NOMO-1 (cell line): ENCODE measurements around the gene CCDC183.
A peak's percentile ranks its signal among the peaks of the same experiment; 100 is the strongest.
"Not testable (repeated sequence)": the region's sequence is repeated elsewhere in the genome, so short reads cannot be mapped to it uniquely, and the experiment has no call there.

Experiments
- DNase-seq, 2 experiments: peaks; one replicate each; lab custom pipeline; 2025; ENCODE audit not compliant: unreplicated experiment in 2 of 2; lab: John Stamatoyannopoulos, UW

CCDC183 gene

DNA sequence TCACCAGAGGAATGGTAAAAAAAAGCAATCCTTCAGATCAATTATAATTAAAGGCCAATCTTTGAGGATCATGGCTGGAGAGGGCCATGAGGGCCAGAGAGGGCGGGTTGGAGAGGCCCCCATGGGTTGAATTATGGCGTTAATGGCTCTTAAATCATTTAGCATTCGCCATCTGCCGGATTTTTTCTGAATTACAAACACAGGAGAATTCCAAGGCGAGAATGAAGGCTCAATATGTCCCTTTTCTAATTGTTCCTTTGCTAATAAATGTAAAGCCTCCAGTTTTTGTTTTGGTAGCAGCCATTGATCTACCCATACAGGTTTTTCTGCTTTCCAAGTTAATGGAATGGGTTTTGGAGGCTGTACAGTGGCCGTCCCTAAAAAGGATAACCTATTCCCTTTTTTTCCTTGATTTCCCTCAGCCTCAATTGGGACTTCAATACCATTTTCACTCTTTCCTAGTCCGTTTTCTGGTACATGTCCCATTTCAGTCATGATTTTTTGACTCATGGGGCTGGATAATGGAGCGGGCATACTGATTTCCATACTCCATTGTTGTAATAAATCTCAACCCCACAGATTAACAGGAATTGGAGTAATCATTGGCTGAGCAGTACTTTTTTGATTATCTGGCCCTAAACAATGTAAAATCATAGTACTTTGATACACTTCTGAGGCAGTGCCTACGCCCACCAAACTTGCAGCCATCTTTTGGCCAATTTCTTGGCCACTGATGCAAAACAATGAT lies 11.7 kb upstream of the CCDC183 start:
- DNase-seq = peak; percentile 40 to 55

DNA sequence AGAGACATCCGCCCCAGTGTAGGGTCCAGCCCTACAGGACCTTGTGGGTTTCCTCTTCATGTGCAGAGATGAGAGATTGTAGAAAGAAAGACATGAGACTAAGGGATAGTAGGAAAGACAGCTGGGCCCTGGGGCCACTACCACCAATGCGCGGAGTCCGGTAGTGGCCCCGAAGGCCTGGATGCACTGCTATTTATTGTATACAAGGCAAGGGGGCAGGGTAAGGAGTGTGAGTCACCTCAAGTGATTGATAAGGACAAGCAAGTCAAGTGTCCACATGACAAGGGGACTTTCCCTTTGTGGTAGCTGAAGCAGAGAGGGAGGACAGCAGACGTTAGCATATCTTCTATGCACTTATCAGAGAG lies 11.2 kb upstream of the CCDC183 start:
- DNase-seq = no peak

DNA sequence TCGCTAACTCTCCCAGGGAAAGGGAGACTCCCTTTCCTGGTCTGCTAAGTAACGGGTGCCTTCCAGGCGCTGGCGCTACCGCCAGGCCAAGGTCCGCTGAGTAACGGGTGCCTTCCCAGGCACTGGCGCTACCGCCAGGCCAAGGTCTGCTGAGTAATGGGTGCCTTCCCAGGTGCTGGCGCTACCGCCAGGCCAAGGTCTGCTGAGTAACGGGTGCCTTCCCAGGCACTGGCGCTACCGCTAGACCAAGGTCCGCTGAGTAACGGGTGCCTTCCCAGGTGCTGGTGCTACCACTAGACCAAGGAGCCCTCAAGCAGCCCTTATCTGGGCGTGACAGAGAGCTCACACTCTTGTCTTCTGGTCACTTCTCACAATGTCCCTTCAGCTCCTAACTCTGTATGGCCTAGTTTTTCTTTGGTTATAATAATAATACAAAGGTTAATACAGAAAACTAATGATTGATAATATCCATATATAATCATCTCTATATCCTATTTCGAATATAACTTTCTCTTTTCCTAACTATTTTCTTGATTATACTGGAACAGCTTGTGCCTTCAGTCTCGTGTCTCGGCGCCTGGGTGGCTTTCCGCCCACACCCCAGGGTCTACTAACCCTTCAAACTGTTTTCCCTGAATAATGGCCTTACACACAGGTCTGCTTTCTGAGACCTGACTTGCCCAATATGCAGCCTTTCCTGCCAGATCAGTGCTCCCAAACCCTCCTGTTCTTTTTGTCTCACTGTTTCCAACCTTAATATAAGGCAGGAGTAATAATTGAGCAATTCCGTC lies 10.4 kb upstream of the CCDC183 start:
- not testable (repeated sequence) for DNase-seq

DNA sequence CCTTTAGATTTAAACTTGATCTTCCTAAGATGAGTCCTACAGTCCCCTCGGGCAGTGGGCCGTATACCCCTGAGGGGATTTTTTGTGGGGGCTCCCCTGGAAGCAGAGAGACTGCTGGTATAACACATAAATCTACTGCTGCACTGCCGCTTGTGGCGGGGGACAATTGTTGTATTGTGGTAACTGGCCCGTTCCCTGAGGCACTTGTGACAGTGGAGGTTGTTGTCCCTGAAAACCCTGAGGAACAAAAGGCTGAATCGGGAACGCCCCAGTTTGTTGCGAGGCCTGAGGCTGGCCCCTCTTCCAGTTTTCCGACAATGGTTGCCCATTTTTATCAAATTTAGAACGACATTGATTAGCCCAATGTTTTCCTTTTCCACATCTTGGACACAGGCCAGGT lies 9.7 kb upstream of the CCDC183 start:
- DNase-seq = no peak

DNA sequence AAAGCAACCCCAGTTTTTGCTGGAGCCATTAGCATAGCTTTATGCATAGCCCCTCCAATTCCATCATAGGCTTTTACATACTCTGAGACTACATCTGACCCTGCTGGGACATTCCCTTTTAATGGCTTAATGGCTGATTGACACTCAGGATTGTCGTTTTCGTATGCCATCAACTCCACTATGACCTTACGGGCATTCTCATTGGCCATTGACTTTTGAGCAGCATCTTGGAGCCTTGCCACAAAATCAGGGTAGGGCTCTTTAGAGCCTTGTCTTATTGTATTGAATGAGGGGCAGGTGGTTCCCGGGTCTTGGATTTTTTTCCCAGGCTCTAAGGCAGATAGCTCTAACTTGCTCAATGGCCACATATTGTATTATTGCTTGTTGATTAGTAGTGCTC lies 9.2 kb upstream of the CCDC183 start:
- not testable (repeated sequence) for DNase-seq

DNA sequence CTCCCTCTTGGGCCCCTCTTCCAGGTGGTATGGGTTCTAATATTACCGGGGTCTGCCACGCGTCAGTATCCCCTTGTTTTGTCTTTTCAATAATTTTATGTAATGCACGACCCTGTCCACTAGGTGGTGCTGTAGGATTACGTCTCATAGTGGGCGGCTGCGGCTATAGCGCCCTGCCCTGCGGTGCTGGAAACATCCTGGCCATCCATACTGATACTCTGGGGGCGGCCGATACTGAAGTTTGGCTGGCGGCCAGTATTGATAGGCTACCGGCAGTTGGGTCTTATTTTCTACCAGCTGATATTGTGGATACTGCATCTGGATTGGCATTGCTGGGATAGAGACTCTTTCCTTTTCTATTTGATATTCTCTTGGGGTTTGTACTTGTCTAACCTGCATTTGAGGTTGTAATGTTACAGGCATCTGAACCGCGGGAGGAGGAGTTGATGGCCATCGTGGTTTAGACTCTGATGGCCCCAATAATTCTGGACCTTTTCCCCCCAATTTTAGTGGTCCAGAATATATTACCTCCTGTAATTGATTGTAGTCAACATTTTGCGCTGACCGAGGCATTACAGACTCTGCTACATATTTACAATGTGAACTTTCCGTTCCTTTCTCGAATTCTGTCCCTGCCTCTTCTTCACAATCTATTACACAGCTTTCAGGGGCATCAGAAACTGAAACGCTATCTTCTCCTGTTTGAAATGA lies 8.3 kb upstream of the CCDC183 start:
- DNase-seq = peak; percentile 76 to 78

DNA sequence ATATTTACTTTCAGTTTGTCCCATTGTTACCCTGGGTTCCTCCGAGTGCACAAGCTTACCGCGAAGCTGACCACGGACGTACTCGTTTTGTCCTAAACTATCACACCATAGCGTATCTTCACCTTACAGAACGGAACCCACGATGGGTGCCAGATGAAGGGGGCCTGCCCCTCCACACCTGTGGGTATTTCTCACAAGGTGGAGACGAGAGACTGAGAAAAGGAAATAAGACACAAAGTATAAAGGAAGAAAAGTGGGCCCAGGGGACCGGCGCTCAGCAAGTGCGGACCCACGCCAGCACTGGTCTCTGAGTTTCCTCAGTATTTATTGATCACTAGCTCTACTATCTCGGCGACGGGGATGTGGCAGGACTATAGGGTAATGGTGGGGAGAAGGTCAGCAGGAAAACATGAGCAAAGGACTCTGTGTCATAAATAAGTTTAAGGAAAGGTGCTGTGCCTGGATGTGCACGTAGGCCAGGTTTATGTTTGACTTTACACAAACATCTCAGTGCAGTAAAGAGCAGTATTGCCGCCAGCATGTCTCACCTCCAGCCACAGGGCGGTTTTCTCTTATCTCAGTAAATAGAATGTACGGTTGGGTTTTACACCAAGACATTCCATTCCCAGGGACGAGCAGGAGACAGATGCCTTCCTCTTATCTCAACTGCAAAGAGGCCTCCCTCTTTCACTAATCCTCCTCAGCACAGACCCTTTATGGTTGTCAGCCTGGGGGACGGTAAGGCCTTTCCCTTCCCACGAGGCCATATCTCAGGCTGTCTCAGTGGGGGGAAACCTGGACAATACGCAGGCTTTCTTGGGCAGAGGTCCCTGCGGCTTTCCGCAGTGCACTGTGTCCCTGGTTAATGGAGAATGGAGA lies 7.3 kb upstream of the CCDC183 start:
- not testable (repeated sequence) for DNase-seq

DNA sequence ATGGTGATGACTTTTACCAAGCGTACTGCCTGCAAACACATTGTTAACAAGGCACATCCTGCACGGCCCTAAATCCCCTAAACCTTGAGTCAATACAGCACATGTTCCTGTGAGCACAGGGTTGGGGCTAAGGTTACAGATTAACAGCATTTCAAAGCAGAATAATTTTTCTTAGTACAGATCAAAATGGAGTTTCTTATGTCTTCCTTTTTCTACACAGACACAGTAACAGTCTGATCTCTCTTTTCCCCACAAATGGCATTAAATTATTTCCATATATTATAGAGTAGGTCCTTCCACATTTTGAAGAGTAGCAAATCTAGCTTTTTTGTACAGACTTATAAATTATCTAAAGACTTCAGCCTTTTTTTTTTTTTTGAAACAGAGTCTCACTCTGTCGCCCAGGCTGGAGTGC lies 6.6 kb upstream of the CCDC183 start:
- DNase-seq = no peak

DNA sequence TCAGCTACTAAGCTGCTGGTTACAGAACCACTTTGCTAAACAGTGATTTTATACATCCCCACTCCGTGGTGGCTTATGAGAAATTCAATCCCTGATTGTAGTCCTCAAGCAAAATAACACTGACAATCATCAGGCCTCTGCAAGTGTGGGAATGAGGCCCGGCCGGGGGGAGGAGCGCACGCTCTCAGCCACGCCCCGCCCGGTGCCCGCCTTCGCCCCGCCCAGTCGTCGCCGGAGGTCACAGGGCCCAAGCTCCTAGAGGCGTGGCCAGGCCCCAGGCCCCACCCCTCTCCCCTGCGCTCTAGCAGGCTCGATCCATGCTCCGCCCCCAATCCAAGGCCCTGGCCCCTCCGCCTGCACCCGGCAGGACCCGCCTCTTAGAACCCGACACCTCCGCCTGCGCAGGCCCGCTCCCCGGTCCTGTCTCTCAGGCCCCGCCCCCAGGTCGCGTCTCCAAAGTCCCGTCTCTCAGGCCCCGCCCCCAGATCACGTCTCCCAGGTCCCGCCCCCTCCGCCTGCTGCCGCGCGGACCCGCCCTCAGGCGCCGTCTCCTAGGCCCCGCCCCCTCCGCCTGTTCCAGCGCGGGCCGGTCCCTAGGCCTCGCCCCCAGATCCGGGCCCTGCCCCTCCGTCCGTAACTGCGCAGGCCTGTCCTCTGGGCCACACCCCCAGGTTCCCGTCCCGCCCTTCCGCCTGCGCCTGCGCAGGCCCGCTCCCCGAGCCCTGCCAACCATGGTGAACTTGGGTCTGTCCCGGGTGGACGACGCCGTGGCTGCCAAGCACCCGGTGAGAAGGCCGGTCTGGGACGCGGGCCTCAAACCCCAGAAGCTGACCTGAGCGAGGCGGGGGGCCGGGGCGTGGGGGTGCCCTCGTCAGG lies 5.3 kb upstream of the CCDC183 start, which contains the start of gene TMEM141:
TSS of gene TMEM141 (plus strand) at position 705 of the 876 bp plus-strand sequence. CDS start at position 732, 27 bp downstream.
- DNase-seq = peak; percentile 100

DNA sequence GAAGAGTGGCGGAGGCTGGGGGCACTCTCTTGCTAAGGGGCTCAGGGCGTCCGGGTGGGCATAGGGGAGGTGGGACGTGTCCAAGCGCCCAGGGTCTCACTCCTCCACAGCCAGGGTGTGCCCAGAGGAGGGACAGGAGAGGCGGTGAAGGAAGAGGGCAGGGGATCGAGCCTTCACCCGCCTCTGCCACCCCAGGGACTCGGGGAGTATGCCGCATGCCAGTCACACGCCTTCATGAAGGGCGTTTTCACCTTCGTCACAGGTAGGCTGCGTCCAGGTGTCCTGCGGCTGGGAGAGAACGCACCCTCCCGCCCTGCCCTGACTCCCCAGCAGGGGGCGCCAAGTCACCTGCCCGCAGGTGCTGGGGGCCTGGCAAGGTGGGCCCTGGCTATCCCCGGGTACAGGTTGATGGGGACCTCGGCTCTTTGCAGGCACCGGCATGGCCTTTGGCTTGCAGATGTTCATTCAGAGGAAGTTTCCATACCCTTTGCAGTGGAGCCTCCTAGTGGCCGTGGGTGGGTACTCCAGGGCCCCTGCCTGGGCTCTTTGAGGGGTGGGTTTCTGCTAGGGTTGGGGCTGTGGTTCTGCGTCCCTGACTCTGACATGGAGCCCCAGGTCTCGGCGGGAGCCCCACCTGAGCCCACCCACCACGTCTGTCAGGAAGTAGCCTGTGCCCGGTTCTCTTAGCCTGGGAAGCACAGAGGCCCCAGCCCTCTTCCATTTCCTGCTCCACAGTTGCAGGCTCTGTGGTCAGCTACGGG lies 4.4 kb upstream of the CCDC183 start:
- DNase-seq = peak; percentile 52 to 67

DNA sequence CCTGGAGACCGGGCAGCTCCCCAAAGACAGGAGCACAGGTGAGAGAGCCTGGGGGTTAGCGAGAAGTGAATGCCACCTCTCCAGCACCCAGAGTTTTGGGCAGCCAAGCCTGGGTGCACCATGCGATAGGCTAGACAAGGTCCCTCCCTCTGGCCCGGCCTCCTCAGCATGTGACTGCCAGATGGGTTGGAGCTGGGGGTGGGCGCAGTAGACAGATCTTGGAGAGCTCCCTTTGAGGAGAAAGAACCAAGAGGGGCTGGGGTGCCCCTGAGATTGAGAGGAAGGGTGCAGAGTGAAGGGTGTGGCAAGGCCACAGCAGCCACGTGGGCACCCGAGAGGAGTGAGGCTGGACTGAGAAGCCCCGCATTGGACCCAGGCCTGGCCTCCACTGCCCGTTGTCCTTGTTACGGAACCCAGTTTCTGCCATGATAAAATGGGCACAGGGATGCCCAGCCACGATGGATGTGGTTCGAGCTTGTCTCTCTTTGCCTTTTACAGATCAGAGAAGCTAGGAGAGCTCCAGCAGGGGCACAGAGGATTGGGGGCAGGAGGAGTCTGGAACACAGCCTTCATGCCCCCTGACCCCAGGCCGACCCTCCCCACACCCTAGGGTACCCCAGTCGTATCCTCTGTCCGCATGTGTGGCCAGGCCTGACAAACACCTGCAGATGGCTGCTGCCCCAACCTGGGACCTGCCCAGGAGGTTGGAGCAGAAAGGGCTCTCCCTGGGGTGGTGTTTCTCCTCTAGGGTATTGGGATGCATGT lies 3.6 kb upstream of the CCDC183 start:
- DNase-seq = no peak

DNA sequence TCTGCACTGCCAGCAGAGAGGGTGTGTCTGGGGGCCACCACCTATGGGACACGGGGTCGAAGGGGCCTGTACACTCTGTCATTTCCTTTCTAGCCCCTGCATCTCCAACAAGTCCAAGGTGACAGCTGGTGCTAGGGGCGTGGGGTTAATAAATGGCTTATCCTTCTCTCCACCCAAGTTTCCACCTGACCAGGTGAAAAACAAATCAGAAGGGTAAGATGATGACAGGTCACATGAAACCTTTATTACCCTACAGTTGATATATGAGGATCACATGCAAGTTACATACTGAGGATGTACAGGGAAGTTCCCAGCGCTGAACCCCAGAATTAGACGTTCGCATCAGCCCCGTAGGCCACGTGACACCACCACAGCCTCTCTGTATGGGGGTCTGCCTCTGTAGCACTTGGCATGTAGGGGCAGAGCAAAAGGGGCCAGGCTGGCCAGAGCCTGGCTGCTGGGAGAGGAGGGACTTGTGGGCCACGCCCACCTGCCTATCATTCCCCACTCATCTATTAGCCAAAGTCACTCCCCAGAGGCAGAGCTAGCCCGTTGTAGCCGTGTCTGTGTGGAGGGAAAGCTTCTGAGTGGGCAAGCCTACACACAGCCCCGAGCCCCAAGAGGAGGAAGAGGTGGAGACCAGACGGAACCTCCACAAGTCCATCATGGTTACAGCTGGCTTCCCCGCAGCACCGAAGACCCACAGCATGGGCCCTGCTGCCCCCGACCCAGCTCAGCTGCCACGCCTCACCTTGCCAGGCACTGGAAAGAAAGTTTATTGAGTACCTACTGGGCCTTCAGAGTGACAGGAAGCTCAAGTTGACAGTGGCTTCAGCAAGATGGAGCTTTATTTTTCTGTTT lies 2.8 kb upstream of the CCDC183 start:
- no peak for DNase-seq

DNA sequence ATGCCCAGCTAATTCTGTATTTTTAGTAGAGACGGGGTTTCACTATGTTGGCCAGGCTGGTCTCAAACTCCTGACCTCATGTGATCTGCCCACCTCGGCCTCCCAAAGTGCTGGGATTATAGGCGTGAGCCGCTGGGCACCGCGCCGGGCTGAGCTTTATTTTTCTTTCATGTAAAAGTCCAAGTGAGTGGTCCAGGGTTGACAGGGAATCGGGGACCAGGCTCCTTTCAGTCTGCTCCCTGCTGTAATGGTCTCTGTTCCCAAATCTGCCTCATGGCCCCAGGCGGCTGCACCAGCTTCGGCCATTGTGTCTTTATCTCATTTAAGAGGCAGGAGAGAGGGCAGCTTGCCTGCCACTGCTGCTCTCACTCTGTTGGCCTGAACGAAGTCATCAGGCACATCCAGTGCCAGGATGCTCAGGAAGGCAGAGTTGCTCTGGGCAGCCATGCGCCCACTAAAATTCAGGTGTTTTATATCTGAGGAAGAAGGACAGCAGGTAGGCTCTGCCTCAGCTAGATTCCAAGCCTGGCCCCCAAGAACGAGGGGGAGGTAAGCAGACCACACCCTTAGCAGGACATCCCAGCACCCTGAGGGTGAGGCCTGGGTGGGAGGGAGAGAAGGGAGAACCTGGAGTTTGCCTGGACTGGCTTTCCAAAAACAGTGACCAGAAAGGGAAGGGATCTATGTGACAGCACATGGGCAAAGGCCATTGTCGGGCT lies 1.7 kb upstream of the CCDC183 start:
- no peak for DNase-seq

DNA sequence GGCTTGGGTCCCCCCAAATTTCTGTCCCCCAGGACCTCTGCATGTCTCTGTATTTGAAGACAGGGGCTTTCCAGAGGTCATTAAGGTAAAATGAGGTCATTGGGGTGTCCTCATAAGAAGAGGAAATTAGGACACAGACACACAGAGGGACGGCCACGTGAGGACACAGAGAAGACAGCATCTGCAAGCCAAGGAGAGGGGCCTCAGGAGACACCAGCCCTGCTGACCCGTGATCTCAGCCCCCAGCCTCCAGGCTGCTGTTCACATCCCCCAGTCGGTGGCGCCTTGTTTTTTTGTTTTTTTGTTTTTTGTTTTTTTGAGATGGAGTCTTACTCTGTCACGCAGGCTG lies 1.2 kb upstream of the CCDC183 start:
- no peak for DNase-seq

DNA sequence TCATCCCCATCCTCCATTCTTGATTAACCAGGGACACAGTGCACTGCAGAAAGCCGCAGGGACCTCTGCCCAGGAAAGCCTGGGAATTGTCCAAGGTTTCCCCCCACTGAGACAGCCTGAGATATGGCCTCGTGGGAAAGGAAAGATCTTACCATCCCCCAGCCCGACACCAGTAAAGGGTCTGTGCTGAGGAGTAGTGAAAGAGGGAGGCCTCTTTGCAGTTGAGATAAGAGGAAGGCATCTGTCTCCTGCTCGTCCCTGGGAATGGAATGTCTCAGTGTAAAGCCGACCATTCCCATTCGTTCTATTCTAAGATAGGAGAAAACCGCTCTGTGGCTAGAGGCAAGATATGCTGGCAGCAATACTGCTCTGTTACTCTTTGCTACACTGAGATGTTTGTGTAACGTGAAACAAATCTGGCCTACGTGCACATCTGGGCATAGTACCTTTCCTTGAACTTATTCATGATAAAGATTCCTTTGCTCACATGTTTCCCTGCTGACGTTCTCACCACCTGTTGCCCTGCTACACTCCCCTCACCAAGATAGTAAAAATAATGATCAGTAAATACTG lies 723 bp downstream of the CCDC183 start:
- DNase-seq = not testable (repeated sequence)

DNA sequence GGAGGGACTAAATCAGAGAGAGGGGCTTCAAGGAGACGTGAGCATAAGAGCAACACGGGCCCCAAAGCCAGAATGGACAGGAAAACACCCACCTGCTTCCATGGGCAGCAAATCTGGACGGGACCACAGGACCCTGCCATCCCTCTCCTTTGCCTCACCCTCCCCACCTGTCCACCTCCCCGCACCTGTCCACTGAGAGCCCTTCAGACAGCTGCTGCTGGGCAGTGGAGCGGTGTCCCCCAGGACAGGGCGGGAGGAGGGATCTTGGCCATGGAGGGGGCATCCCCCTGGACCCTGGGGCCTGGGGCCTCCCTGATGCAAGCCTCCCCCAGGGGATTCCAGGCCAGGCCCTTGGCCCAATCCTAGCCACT lies 2.6 kb downstream of the CCDC183 start:
- DNase-seq = no peak
